Endothelial cell of umbilical vein (primary cell): ENCODE results near the gene UBXN2A. TPM values are rescaled to one million over a fixed set of nuclear protein-coding genes. Genes with fewer than 3 reads are reported as not detected.
A peak's percentile ranks its signal among the peaks of the same experiment; 100 is the strongest.

Experiments
- BruUV-seq: library from RNA; stranded (reverse); fragments of 400-500 nt; replicated peaks from 2 replicates; lab custom pipeline; 2021; lab: Mats Ljungman, UMichigan
- CTCF ChIA-PET: fragments of 300-600, 350-600 bp; sonication (Branson Sonifier 250); formaldehyde crosslinking; loops from one replicate; lab custom pipeline; 2021; ENCODE audit warnings: antibody characterized with exemption, inconsistent platforms; lab: Charles Lee
- POLR2A ChIA-PET: fragments of 300-600, 350-600 bp; sonication (Branson Sonifier 250); formaldehyde crosslinking; loops from one replicate; lab custom pipeline; 2021; ENCODE audit warnings: antibody characterized with exemption, inconsistent platforms; lab: Charles Lee
- DNase-seq: peaks from one replicate; pipeline ENCODE4 v3.0.0-alpha.2; 2011; ENCODE audit warnings: low read depth, low spot score
- FAIRE-seq: peaks from 2 replicates; lab custom pipeline; 2011; peaks lifted over from hg19 to GRCh38; lab: Jason Lieb, UNC
- H2AFZ ChIP-seq: 2 replicates; pipeline ENCODE4 v1.6.0; 2012; ENCODE audit warnings: low read depth, low read length, control low read depth, inconsistent platforms
- H3K27ac ChIP-seq: 2 replicates; pipeline ENCODE4 v1.5.1; 2011; ENCODE audit warnings: low read depth, mild to moderate bottlenecking, control low read depth, low read length, moderate library complexity; ENCODE audit not compliant: insufficient read depth
- H3K27me3 ChIP-seq, 2 experiments: 2 replicates each; pipeline versions ENCODE4 v1.6.0 to v1.6.1; 2011; ENCODE audit warnings: low read length in 2 of 2, mixed read lengths in 1 of 2; ENCODE audit not compliant: control insufficient read depth in 2 of 2, insufficient read depth in 2 of 2
- H3K36me3 ChIP-seq, 2 experiments: 2 replicates in 1 of 2; 3 replicates in 1 of 2; pipeline ENCODE4 v1.5.1; 2011; ENCODE audit warnings: low read length in 2 of 2, mild to moderate bottlenecking in 1 of 2, moderate library complexity in 1 of 2; ENCODE audit not compliant: control insufficient read depth in 2 of 2, insufficient read depth in 2 of 2; ENCODE audit errors: extremely low read depth in 1 of 2
- H3K4me1 ChIP-seq: 3 replicates; pipeline ENCODE4 v1.5.1; 2011; ENCODE audit warnings: mild to moderate bottlenecking, low read length; ENCODE audit not compliant: control insufficient read depth, insufficient read depth; ENCODE audit errors: extremely low read depth
- H3K4me2 ChIP-seq: 2 replicates; pipeline ENCODE4 v1.6.1; 2011; ENCODE audit warnings: low read length, control low read depth, mixed read lengths; ENCODE audit not compliant: insufficient read depth
- H3K4me3 ChIP-seq, 3 experiments: fragments of 200-600 bp in 1 of 3; sonication (generic), shearing (Covaris generic) in 1 of 3; replicated peaks in 1 of 3; 2 replicates each; pipeline ENCODE4 v1.5.1; 2011 to 2016; ENCODE audit warnings: control low read depth in 3 of 3, low read length in 3 of 3, mild to moderate bottlenecking in 2 of 3, inconsistent platforms in 1 of 3, low read depth in 1 of 3, moderate library complexity in 1 of 3; ENCODE audit not compliant: insufficient read depth in 1 of 3
- H3K79me2 ChIP-seq: 2 replicates; pipeline ENCODE4 v1.6.0; 2012; ENCODE audit warnings: low read length, inconsistent platforms; ENCODE audit not compliant: control insufficient read depth, insufficient read depth
- H3K9ac ChIP-seq: replicated peaks from 2 replicates; pipeline ENCODE3; 2011; ENCODE audit warnings: low read length, control low read depth; ENCODE audit not compliant: insufficient read depth; ENCODE audit errors: extremely low read depth
- H3K9me1 ChIP-seq: replicated peaks from 3 replicates; pipeline ENCODE4 v1.6.0; 2011; ENCODE audit warnings: mild to moderate bottlenecking, low read length; ENCODE audit not compliant: control insufficient read depth, insufficient read depth; ENCODE audit errors: extremely low read depth
- H3K9me3 ChIP-seq: replicated peaks from 2 replicates; pipeline ENCODE4 v1.5.1; 2012; ENCODE audit warnings: low read length, inconsistent platforms; ENCODE audit not compliant: control insufficient read depth, insufficient read depth
- H4K20me1 ChIP-seq: replicated peaks from 2 replicates; pipeline ENCODE3; 2011; ENCODE audit warnings: mild to moderate bottlenecking, low read length; ENCODE audit not compliant: control insufficient read depth, insufficient read depth; ENCODE audit errors: extremely low read depth
- CTCF ChIP-seq, 2 donors: IDR thresholded peaks; 1 replicate in 1 of 2; 2 replicates in 1 of 2; pipeline ENCODE4 v1.5.1; 2011; ENCODE audit warnings: low read length in 2 of 2, mild to moderate bottlenecking in 2 of 2, moderate library complexity in 2 of 2, control low read depth in 1 of 2, inconsistent platforms in 1 of 2, low read depth in 1 of 2; ENCODE audit not compliant: insufficient read depth in 1 of 2; ENCODE audit errors: extremely low read depth in 1 of 2
- EZH2 ChIP-seq: IDR thresholded peaks from 2 replicates; pipeline ENCODE4 v1.6.1; 2012; ENCODE audit warnings: borderline replicate concordance, low read depth, mild to moderate bottlenecking, moderate library complexity, low read length, inconsistent platforms; ENCODE audit not compliant: severe bottlenecking
- FOS ChIP-seq: IDR thresholded peaks from 2 replicates; pipeline ENCODE4 v1.6.1; 2011; ENCODE audit warnings: mild to moderate bottlenecking, low read length, moderate library complexity, borderline replicate concordance; ENCODE audit not compliant: insufficient read depth
- GATA2 ChIP-seq: IDR thresholded peaks from 2 replicates; pipeline ENCODE4 v1.7.0; 2011; ENCODE audit warnings: low read depth, mild to moderate bottlenecking, moderate library complexity, mixed read lengths, low read length; ENCODE audit not compliant: insufficient read length, insufficient read depth
- JUN ChIP-seq: IDR thresholded peaks from 2 replicates; pipeline ENCODE4 v1.6.1; 2011; ENCODE audit warnings: borderline replicate concordance, low read depth; ENCODE audit not compliant: insufficient read length, insufficient read depth
- MAX ChIP-seq: IDR thresholded peaks from 2 replicates; pipeline ENCODE4 v1.6.1; 2011; ENCODE audit not compliant: insufficient read depth, insufficient read length
- MYC ChIP-seq: IDR thresholded peaks from one replicate; pipeline ENCODE4 v1.6.1; 2011; ENCODE audit warnings: mild to moderate bottlenecking, low read depth, low read length
- POLR2A ChIP-seq: IDR thresholded peaks from 2 replicates; pipeline ENCODE4 v1.6.1; 2012; ENCODE audit warnings: low read depth, mild to moderate bottlenecking, control low read depth, low read length
- POLR2AphosphoS5 ChIP-seq: IDR thresholded peaks from 2 replicates; pipeline ENCODE4 v1.6.1; 2012; ENCODE audit warnings: low read depth, mild to moderate bottlenecking, control low read depth, low read length, moderate library complexity; ENCODE audit not compliant: insufficient read depth
- dilution Hi-C: fragments of 300-500 bp; cut with MboI; formaldehyde crosslinking; loops from one replicate; pipeline ENCODE4 v1.15.0; 2019; ENCODE audit warnings: low sequenced_read_pairs; ENCODE audit not compliant: extremely low pct_ligation_motif_present
- intact Hi-C: fragments of 100-400 bp; cut with micrococcal nuclease; formaldehyde crosslinking; loops from one replicate; pipeline ENCODE4 v1.10.0; 2022
- polyA plus RNA-seq, 4 experiments: library from polyadenylated mRNA; depleted of rRNA in 3 of 4; stranded (reverse) in 3 of 4; unstranded in 1 of 4; fragments of >200 nt; gene quantifications; 2 replicates each; pipeline versions ENCODE4 v1.2.1 to v1.2.3, GENCODE V29; 2011 to 2012; ENCODE audit warnings: missing spikeins in 1 of 4
- total RNA-seq: library from RNA; stranded (reverse); gene quantifications from 2 replicates; pipeline ENCODE4 v1.2.3, GENCODE V29; 2021

The UBXN2A gene
- total and polyA plus RNA-seq, 2 donors (not counting 3 experiments of a cell fraction or from before 2014, with no cell fraction given): 3.6 to 19.0 TPM

- dilution Hi-C loops: no loop called here
- ChIA-PET CTCF (interaction anchor here (0.6 to 4.8 kb wide), 46 partner anchors 8 to 284 kb away, joined by 3 to 68 read pairs (median 5); partner anchors contain the start of genes SF3B6, TP53I3, UBXN2A and WDCP), POLR2A (interaction anchor here (0.9 to 2.1 kb wide), 5 partner anchors 14 to 157 kb away, joined by 3 to 15 read pairs (median 7); partner anchors contain the start of genes UBXN2A and WDCP)
- peaks cover 8% of the 10 kb centered on the region for H4K20me1 ChIP-seq
- H3K79me2 ChIP-seq: peaks cover 55% of the 10 kb centered on the region
- no peaks in the 10 kb centered on the region for H3K9me1 ChIP-seq
- H3K9me3 ChIP-seq: no peaks in the 10 kb centered on the region
- BruUV-seq: TSS peak; percentile 30
- no peaks in the 10 kb centered on the region for H3K36me3 ChIP-seq
- H3K9ac ChIP-seq: peak overlapping the region; percentile 91
- H3K4me1 ChIP-seq: peaks cover 23% of the 10 kb centered on the region
- TF ChIP-seq CTCF (IDR thresholded peaks at IDR 0.05; ENCODE audit: extremely low read depth in 1 of 2, insufficient read depth in 1 of 2, low read depth in 1 of 2, low read length in 2 of 2): no peak
- TF ChIP-seq MAX: no peak
- TF ChIP-seq MYC: no peak
- TF ChIP-seq POLR2AphosphoS5: no peak
- TF ChIP-seq GATA2: no peak
- no peak for TF ChIP-seq EZH2
- no peak for TF ChIP-seq JUN
- TF ChIP-seq FOS: no peak
- TF ChIP-seq POLR2A: no peak
- FAIRE-seq (no peak), DNase-seq (no peak)
- H3K4me2 ChIP-seq: peak overlapping the region; percentile 95
- peak overlapping the region; percentile 91 for H2AFZ ChIP-seq
- intact Hi-C loops: loop anchor here (1.0 to 10.0 kb wide), 4 partner anchors 88 to 438 kb away; partner anchors contain the start of gene ITSN2
- peak overlapping the region; percentile 82 for H3K27ac ChIP-seq
- no peaks in the 10 kb centered on the region for H3K27me3 ChIP-seq
- H3K4me3 ChIP-seq: peak overlapping the region; percentile 73 to 79 (median 78)
These were observed 13.9 kb upstream of the UBXN2A start for GRCh38 chr2:23926290-23926749.
